Measurements from ENCODE around the gene COL17A1.

DNA sequence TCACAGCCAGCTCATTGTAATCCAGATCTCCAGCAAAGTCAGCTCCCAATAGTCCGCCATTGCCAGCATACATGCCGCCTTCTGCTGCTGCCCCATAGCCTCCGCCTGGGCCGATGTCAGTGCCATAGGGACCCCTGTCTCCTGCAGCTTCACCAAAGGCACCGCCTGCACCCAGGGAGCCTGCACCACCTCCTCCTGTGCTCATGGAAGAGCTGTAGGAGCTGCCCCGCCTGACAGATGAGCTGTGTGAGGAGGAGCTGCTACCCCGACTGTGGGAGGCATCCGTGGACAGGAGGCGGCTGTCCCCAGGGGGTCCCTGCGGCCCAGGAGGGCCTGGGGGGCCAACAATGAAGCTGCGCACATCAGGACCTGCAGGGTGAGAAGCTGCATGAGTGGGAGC lies 51.7 kb downstream of the COL17A1 start:
- no peak for TF ChIP-seq GATAD2B (IDR thresholded peaks at IDR 0.05; ENCODE audit: borderline replicate concordance)
- TF ChIP-seq RAD21 (CRISPR knock-in tag; conservative IDR thresholded peaks at IDR 0.05 in 1 of 2, IDR thresholded peaks at IDR 0.05 in 1 of 2) = no peak
